ENCODE data around the gene TMEM204. TPM values are rescaled to one million over a fixed set of nuclear protein-coding genes. Genes with fewer than 3 reads are reported as not detected.

The TMEM204 gene
- total RNA-seq, 1 donor from 2014 or later: 1.0 TPM

DNA sequence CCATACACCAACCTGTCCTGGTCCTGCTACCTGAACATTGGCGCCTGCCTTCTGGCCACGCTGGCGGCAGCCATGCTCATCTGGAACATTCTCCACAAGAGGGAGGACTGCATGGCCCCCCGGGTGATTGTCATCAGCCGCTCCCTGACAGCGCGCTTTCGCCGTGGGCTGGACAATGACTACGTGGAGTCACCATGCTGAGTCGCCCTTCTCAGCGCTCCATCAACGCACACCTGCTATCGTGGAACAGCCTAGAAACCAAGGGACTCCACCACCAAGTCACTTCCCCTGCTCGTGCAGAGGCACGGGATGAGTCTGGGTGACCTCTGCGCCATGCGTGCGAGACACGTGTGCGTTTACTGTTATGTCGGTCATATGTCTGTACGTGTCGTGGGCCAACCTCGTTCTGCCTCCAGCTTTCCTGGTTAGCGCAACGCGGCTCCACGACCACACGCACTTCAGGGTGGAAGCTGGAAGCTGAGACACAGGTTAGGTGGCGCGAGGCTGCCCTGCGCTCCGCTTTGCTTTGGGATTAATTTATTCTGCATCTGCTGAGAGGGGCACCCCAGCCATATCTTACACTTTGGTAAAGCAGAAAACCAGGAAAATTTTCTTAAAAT lies 21.5 kb downstream of the TMEM204 start:
- H3K9me3 Mint-ChIP-seq: no peaks in the 10 kb centered on the region
- TF ChIP-seq CTCF (conservative IDR thresholded peaks at IDR 0.05): no peak
- H3K4me3 Mint-ChIP-seq: no peak overlapping the region

DNA sequence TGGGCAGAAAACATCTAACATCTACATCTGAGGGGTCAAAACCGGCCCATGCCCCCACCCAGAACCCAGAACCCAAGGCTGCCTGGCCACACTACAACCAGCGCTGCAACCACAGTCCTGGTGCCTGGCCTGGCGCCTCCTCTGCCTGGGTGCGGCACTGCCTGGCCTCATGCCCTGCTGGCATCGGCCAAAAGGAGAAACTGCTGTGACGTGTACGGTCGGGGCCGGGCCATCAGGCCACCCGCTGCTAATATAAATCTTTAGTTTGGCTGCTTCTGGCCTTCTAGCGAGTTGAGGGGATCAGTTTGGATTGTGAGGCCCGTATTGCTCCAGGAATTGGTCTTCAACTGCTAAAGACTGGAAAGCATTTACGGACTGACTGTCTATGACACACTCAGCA lies 22.8 kb downstream of the TMEM204 start:
- H3K27ac Mint-ChIP-seq: no peak overlapping the region
- TF ChIP-seq CTCF (conservative IDR thresholded peaks at IDR 0.05): no peak
- no peaks in the 10 kb centered on the region for H3K4me1 Mint-ChIP-seq (ENCODE audit: unreplicated experiment)
- no peaks in the 10 kb centered on the region for H3K36me3 Mint-ChIP-seq
- H3K9me3 Mint-ChIP-seq: no peaks in the 10 kb centered on the region
- H3K27me3 Mint-ChIP-seq: no peaks in the 10 kb centered on the region
- no peak for DNase-seq (ENCODE audit: extremely low spot score, unreplicated experiment)
- H3K4me3 Mint-ChIP-seq: no peak overlapping the region

More for the DNA sequence above, 21.5 kb downstream of the TMEM204 start:
- Mint-ChIP-seq H3K27ac (no peak overlapping the region), H3K4me1 (ENCODE audit: unreplicated experiment) (no peaks in the 10 kb centered on the region), H3K27me3 (no peaks in the 10 kb centered on the region), H3K36me3 (no peaks in the 10 kb centered on the region)
- no peak for DNase-seq (ENCODE audit: extremely low spot score, unreplicated experiment)

DNA sequence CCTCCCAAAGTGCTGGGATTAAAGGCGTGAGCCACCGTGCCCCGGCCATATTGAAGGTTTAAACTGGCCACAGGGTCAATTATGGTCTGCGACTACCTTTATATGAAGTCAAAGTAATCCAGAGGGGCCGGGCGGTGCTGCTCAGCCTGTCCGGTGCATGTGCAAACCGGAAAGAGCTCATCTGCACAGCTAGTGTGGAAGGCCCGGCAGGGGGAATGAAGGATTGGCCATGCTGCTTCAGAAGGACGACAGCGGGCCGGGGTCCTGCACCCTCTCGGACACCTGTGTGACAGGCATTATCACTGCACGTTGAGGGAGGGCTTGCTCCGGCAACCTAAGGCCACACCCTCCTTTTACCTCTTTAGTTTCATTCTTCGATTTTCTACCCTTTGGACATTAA lies 23.6 kb downstream of the TMEM204 start:
- H3K36me3 Mint-ChIP-seq: no peaks in the 10 kb centered on the region
- H3K27ac Mint-ChIP-seq: no peak overlapping the region
- H3K27me3 Mint-ChIP-seq: no peaks in the 10 kb centered on the region
- no peak for DNase-seq (ENCODE audit: extremely low spot score, unreplicated experiment)
- no peak for TF ChIP-seq CTCF (conservative IDR thresholded peaks at IDR 0.05)
- no peak overlapping the region for H3K4me3 Mint-ChIP-seq
- no peaks in the 10 kb centered on the region for H3K9me3 Mint-ChIP-seq
- no peaks in the 10 kb centered on the region for H3K4me1 Mint-ChIP-seq (ENCODE audit: unreplicated experiment)

DNA sequence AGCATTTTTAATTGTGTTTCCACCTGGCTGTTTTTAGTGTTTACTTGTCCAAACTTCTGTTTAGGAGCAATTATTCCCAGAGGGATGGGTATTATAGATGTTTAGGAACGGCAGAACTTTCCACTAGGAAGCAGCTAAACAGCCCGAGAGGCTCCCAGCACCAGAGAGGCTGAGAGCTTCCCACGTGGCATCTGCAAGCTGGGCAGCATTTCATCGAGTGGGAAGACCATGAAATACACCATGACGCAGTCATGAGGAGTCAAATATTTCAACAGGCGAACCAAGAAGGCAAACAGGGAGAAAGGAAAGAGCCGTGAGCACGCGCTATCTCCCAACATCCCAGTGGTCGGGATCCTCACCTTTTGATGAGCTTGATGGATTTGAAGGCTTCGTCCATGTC lies 24.1 kb downstream of the TMEM204 start:
- H3K27ac Mint-ChIP-seq: no peak overlapping the region
- no peaks in the 10 kb centered on the region for H3K9me3 Mint-ChIP-seq
- H3K27me3 Mint-ChIP-seq: no peaks in the 10 kb centered on the region
- H3K4me1 Mint-ChIP-seq (ENCODE audit: unreplicated experiment): no peaks in the 10 kb centered on the region
- no peak for DNase-seq (ENCODE audit: extremely low spot score, unreplicated experiment)
- no peak for TF ChIP-seq CTCF (conservative IDR thresholded peaks at IDR 0.05)
- no peak overlapping the region for H3K4me3 Mint-ChIP-seq
- no peaks in the 10 kb centered on the region for H3K36me3 Mint-ChIP-seq

- Mint-ChIP-seq H3K4me3 (no peak overlapping the region), H3K27ac (no peak overlapping the region), H3K9me3 (no peaks in the 10 kb centered on the region), H3K27me3 (no peaks in the 10 kb centered on the region), H3K4me1 (ENCODE audit: unreplicated experiment) (no peaks in the 10 kb centered on the region), H3K36me3 (no peaks in the 10 kb centered on the region)
- no peak for DNase-seq (ENCODE audit: extremely low spot score, unreplicated experiment)
- TF ChIP-seq CTCF (conservative IDR thresholded peaks at IDR 0.05): no peak
Measured at GRCh38 chr16:1559446-1559975, 26.0 kb downstream of the TMEM204 start.

Data from type B pancreatic cell (in vitro differentiated cells).